Brain pericyte (primary cell): Measurements from ENCODE around the gene NRL.

Experiments
- DNase-seq: peaks from one replicate; pipeline ENCODE4 v3.0.0-alpha.2; 2012; ENCODE audit warnings: low read depth, low spot score

NRL gene

DNA sequence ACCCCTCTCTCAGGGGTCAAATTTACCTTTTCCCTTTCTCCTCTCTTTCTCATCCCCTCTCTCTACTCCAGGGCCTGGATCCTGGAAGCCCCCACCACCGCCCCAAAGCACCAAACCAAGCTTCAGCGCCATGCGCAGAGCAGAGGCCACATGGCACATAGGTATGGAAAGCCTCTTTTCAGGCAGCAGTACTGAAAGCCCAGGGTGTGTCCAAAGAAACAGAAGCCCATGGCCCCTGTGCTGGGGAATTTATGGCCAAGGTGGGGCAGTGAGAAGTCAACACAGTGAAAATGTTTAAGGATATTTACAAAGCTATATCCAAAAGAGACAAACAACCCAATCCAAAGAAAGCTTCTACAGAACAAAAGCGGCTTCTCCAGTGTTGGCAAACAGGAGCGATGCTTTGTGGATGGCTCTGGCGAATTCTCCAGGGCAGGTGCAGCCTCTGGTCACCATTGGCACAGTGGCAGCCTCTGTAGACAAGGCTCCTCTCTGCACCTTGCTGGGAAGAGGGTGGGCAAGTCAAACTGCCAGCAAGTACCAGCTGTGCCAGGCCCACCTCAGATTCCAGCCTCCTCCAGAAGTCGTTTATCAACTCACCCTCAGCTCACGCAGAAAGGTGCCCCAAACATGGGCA, 48.1 kb downstream of the NRL start:
- no peak for DNase-seq

DNA sequence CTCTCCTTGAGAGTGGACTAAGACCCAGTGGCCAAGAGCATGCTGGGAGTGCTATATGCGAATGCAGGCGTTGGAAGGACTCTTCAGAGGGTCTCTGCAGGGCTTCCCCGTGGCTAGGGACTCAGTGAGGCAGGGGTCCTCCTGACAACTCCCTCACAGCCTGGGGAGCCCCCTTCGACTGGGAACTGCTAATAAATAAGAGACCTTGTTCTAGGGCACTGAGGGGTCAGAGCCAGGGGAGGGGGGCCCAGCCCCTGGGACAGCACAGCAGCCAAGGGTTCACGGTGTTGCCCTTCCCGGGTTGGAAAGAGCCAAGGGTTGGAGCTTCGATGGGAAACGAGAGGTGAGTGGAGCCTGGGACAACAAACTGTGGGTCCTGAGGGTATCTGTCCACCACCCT, 49.3 kb downstream of the NRL start:
- no peak for DNase-seq

DNA sequence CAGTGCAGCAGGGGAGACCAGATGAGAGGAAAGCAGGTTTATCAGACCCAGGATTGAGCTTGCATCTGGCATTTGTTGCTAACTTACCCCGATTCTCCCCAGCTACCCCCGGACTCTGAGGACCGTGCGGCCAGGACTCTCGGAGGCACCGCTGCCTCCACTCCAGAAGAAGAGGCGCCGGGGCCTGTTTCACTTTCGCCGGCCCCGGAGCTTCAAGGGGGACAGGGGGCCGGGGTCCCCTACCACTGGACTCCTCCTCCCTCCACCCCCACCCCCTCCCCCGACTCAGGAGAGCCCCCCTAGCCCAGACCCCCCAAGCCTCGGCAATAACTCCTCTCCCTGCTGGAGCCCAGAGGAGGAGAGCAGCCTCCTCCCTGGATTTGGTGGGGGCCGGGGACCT, 49.9 kb downstream of the NRL start:
- no peak for DNase-seq

DNA sequence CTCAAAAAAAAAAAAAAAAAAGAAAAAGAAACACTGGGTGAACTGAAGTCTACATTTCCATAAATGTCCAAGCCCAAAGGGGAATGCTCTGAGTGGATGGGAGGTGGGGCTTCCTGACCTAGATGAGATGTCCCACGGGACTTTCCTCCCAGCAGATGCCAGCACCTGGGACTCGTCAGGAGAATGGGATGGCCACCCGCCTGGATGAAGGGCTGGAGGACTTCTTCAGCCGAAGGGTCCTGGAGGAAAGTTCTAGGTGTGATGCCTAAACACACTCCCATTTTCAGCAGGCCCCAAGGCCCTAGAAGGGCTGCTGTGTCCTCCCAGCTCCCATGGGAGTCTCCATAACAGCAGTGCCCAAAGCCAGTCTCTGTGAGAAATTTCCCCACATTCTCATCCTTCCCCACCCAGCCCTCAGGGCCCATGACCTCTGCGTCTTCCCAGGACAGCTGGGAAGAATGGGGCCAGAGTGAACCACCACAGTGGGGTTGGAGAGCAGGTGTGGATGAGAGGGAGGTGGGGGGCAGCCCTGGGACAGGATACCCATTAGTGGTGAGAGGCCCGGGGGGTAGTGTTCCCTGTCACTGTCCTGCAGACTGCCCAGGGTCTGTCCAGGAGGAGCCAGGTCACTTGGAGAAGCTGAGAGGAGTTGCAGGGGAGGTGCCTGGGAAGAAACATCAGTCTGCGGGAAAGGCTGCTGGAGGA, 50.5 kb downstream of the NRL start:
- DNase-seq = no peak

DNA sequence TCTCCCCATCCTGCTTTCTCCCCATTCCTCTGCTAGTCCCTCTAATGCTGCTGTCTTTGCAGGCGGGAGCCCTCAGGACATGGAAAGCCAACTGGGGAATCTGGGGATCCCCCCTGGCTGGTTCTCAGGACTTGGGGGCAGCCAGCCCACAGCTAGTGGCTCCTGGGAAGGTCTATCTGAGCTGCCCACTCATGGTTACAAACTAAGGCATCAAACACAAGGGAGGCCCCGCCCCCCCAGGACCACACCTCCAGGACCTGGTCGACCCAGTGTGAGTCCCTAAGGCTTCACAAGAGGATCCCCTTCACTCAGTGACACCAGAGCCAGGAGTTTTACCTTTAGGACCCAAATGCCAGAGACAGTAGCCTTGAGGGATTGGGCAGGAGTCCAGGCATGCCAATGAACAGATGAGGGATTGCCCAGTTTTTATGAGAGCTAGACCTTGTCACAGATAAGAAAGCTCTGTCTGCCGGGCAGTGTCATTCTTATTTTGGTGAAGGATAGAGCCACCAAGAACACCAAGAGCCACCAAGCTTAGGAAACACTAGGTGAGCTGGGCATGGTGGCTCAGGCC, 51.4 kb downstream of the NRL start:
- DNase-seq = no peak

DNA sequence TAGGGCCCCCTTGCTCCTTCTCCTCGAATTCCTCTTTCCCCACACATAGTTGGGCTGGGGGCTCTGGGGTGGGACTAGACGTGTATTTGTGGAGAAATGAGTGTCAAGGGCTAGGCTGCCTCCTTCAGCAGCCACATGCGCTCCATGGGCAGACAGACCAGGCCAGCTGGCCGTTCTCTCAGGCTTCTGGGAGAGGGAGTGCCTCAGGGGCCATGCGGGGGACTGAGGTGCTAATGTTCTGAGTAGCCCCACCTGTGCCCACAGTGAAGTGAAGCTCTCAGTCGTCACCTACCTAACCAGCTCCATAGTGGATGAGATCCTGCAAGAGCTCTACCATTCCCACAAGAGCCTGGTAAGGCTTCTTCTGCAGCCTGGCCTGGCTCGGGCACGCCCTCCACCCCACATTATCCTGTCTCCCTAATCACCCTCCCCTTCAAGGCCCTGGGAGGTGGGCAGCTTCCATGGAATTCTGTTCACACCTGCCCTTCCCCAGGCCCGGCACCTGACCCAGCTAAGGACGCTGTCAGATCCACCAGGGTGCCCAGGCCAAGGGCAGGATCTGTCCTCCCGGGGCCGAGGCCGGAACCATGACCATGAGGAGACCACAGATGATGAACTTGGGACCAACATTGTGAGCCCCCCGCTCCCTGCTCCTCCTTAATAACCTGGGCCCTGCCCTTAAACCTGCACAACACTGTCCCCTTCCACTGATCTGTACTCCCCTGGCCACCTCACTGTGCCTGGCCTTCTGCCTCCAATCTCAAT, 52.4 kb downstream of the NRL start:
- DNase-seq = no peak

DNA sequence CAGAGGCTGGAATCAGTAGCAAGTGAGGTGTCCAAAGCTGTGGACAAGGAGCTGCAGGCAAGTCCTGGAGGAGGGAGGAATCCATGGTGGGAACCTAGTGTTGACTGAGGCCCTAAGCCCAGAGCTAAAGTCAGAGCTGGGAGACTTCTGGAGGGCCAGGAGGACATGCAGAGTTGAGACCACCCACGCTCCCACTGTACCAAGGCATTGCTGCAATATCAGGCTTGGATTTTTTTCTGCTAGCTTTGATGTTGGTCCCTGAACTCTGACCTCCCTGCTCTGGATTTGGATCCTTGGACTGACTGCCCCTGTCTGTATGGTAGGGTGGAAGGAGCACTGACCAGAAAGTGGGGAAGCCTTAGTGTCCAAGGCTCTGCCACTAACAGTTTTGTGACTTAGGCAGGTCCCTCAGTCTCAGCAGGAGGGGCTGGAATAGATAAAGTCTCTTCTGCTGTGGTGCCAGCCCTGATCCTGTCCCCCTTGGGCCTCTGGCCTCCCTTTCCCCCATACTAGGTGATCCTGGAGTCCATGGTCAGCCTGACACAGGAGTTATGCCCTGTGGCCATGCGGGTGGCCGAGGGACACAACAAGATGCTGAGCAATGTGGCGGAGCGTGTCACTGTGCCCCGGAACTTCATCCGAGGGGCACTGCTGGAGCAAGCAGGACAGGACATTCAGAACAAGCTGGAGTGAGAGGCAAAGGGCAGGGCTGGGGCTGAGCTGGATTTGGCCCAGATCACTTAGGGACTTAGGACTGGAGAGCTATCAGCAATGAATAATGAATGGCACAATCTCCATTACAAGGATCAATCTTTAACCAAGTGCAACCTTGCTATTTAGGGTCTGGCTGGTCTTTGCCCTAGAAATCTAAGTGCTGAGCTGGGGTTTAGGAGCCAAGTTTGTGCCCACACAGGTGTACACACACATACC, 53.5 kb downstream of the NRL start:
- no peak for DNase-seq

DNA sequence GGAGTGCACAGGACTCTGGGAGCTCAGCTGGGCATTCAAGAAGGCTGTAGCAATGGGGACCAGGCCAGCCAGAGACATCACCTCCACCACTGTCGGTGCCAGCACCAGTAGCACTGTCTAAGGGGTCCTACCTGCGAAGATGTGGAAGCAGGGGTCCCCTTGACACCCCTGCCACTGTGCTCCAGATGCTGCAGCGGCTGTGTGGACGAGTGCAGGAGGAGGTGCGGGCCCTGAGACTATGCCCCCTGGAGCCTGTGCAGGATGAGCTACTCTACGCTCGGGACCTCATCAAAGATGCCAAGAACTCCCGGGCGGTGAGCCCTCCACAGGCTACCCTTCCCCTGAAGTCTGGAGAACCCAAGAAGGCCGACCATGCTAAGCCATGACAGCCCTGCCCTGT, 54.3 kb downstream of the NRL start:
- DNase-seq = no peak

DNA sequence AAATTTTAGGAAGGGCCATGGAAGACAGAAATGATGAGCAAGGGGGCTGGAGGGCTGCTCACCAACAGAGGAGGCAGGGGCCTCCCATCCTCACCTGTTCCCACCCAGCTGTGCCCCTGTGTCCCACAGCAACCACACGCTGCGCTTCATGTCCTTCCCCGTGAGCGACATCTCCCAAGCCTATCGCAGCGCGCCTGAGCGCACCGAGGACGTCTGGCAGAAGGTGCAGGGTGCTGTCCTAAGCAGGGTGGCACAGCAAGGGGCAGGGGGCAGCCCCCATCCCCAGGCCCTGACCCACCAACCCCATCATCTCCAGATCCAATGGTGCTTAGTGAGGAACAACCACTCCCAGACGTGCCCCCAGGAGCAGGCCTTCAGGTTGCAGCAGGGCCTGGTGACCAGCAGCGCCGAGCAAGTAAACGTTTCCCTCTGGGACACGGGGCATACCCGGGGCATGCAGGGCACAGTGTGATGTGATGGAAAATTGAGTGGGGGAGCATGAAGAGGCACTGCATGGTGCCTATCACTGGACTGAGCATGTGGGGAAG, 54.8 kb downstream of the NRL start:
- DNase-seq = no peak

DNA sequence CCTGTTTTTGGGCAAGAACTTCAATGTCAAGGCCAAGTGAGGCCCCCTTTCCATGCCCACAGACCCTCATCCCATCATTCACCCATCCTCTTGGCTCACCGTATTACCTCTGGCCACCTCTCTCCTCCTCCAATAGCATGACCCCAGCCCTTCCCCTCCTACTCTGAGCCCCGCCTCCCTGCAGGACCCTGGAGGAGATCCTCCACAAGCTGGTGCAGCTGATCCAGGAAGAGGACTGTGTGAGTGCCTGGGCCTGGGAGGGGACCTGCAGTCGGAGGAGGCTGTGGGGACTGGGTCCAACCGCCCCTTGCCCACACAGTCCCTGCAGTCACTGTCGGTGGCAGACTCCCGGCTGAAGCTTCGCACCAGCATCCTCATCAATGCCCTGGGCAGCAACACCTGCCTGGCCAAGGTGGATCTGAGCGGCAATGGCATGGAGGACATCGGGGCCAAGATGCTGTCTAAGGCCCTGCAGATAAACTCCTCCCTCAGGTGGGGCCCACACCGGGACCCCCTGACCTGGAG, 55.7 kb downstream of the NRL start:
- DNase-seq = no peak

DNA sequence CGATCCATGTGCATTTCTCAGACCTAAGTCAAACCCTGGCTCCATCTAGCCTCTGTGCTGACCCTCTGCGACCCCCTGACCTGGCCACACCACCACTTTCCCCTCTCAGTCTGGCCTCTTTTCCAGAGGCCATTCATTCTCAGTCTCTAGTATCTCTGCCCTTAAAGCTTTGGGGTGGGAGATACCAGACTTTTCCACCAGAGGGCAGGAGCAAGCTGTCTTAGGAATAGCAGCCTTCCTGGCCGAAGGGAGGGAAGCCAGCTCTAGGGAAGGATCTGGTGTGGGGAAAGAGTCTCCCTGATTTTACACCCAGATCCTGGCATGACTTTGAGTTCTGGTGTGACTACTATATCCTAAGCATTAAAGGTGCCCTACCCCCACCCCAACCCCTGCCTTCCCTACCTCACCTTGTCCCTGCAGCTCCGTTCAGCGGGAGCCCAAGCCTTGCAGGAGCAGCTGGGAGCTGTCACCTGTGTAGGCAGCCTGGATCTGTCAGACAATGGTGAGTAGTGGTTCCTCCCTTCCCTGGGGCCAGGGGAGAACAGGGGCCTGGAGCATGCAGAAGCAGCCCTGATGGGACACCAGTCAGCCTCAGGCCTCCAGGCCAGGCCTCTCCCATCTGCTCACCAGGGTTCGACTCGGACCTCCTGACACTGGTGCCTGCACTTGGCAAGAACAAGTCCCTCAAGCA, 56.3 kb downstream of the NRL start:
- DNase-seq = no peak

DNA sequence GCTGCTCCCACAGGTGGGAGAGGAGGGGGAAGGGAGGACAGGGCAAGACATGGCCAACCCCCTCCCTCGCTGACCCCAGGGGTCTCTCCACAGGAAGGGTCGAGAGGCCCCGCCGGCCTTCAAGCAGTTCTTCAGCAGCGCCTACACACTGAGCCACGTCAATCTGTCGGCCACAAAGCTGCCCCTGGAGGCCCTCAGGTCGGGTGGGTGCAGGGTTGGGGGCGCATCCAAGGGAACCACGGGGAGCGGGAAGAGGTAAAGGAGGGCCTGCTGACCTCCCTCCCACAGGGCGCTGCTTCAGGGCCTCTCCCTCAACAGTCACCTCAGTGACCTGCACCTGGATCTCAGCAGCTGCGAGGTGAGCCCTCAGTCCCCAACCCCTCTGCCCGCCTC, 56.9 kb downstream of the NRL start:
- DNase-seq = no peak

DNA sequence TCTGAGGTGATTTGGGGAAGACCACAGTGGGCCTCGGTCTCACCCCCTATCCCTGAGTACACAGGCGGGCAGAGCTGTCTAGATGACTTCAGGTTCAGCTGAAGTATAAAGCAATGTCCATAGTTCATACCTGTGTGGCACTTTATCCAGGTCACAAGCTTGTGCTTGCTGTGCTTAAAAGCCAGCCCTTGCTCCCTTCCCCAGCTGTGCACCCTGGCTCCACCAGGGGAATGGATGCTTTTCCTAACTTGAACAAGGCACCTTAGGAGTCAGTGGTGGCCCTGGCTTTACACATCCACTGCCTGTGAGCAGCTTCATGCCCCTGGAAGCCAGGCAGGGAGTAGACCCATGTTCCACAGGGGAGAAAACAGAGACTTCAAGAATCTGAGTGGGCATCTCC, 57.5 kb downstream of the NRL start:
- no peak for DNase-seq

DNA sequence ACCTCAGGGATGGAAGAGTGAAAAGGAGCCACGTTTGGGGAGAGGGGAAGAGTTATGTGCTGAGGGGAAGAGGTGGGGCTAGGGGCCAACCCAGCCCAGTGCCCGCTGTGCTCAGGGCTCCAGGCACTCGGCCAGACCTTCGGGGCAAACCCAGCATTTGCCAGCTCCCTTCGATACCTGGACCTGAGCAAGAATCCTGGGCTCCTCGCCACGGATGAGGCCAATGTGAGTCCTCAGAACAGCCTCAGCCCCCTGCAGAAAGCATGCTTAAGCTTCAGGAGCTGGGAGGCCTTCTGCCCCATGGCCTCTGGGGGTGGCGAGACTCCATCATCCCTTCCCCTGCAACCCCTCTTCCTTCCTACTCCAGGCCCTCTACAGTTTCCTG, 58.0 kb downstream of the NRL start:
- no peak for DNase-seq

DNA sequence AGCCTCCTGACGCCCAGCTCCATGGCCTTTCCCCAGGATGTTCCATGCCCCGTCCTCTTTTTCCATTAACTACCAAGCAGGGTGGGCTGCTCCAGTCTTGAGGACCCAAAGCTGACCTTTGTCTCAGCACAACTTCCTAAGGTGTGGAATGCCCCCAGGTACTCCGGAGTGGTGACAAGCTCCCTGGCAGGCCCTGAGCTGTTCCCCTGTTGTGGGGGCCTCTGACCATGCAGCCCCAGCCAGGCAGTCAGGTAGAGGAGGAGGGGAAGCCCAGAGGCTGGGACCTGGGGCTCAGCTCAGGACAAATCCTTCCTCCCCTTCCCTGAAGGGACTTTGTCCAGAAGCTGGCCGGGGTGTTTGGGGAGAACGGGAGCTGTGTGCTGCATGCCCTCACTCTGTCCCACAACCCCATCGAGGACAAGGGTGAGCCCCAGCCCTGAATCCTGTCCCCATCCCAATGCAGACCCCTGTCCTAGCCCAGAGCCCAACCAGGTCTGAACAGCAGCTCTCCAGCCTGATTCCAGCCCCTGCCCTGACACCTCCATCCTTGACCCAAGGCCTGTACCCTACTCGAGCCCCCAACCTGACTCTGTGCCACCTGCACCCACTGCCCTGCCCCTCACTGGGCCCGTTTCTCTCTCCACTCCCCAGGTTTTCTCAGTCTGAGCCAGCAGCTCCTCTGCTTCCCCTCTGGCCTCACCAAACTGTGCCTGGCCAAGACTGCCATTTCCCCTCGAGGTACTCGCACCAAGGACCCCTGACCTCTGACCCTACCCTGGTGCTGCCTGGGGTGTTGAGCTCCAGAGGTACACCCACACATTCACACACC, 58.6 kb downstream of the NRL start:
- DNase-seq = no peak

DNA sequence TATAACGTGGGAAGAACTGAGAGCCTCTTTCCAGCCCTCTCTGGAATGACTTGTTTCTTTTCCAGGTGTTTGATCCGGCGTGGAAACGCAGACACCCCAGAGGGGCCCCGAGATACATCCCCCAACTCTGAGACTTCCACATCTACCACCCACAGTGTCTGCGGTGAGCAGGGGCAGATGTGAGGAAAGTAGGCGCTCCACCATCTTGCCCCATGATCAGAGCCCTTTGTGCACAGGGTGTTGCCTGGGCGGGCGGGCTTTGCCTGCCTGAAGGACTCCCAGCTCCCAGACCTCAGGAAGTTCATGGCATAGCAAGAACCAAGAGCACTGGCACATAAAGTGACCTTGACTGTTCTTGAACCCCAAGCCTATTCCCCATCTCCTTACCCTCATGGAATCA, 60.1 kb downstream of the NRL start:
- no peak for DNase-seq

DNA sequence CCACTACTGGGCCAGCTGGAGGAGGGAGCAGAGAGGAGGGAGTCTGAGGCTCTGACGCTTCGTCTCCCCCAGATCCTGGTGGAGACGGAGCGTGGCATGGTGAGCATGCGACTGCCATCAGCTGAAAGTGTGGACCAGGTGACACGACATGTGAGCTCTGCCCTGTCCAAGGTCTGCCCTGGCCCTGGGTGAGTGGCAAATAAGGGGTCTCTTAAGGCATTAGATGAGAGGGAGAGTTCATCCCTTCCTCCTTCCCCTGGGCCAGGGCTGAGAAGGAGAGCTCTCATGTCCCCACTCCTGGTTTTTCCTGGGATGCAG, 60.5 kb downstream of the NRL start:
- DNase-seq = no peak

DNA sequence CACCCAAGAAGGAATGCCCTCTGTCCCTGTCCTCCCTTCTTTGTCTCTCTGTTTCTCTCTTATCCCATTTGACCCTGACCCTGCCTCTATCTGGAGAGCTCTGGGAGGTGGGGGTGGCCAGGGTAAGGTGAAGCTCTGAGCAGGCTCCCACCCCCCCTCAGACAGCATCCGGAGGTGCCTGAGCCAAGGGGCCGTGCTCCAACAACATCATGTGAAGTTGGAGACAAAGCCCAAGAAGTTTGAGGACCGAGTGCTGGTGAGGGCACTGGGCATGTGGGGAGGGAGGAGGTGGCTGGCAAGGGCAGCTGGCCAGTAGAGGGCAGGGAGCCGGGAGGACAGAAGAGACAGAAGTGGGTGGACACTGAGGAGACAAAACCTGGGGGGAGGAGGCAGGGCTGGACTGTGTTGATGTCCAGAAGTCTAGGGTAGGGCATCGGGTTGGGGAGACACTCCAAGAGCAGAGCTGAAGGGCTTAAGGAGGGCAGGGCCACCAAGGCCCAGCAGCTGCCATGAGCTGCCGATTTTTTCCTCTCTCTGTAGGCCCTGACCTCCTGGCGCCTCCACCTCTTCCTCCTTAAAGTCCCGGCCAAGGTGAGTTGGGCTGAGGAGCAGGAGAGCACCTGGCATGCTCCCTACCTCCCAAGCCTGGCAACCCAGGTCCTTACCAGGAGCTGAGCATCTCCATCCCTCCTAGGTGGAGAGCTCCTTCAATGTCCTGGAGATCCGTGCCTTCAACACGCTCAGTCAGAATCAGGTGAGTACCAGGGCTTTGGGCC, 61.0 kb downstream of the NRL start:
- DNase-seq = no peak
